K562 (cell line): Measurements from ENCODE around the gene KRABD2.

Experiments used
- ATF1 ChIP-seq, 2 experiments: fragments of 450-650 bp in 1 of 2; IDR thresholded peaks; 2 replicates each; pipeline ENCODE4 v1.6.1; 2016; ENCODE audit warnings: missing compliant biosample characterization in 1 of 2, missing genetic modification characterization in 1 of 2
- BRCA1 ChIP-seq, 2 experiments: fragments of 450-650 bp in 1 of 2; sonication (generic) in 1 of 2; formaldehyde crosslinking in 1 of 2; IDR thresholded peaks; 2 replicates each; pipeline versions ENCODE4 v1.5.0 to v1.6.1; 2017 to 2020; ENCODE audit warnings: mild to moderate bottlenecking in 1 of 2, missing genetic modification reagents in 1 of 2
- BRD4 ChIP-seq: fragments of 200-600 bp; sonication (generic); IDR thresholded peaks from 2 replicates; pipeline ENCODE4 v1.6.1; 2017; ENCODE audit warnings: inconsistent platforms
- ETV6 ChIP-seq, 3 experiments: fragments of 150-350 bp in 1 of 3; sonication (generic) in 1 of 3; formaldehyde crosslinking in 1 of 3; IDR thresholded peaks; 2 replicates each; pipeline versions ENCODE4 v1.6.1 to v1.8.0; 2014 to 2022; ENCODE audit warnings: borderline replicate concordance in 2 of 3, low read depth in 2 of 3, antibody characterized with exemption in 1 of 3, low read length in 1 of 3, mild to moderate bottlenecking in 1 of 3, missing genetic modification reagents in 1 of 3
- GABPA ChIP-seq: fragments of 200-800 bp; sonication (Bioruptor generic); conservative IDR thresholded peaks from 2 replicates; pipeline ENCODE4 v1.6.1; 2016; ENCODE audit warnings: low read depth, missing genetic modification characterization, missing compliant biosample characterization
- GATA2 ChIP-seq: sonication (generic); formaldehyde crosslinking; IDR thresholded peaks from 2 replicates; pipeline ENCODE4 v1.4.0; 2020; ENCODE audit warnings: mild to moderate bottlenecking, missing genetic modification reagents
- KAT7 ChIP-seq: sonication (generic); formaldehyde crosslinking; IDR thresholded peaks from 2 replicates; pipeline ENCODE4 v1.8.0; 2022; ENCODE audit warnings: missing genetic modification reagents, mild to moderate bottlenecking, borderline replicate concordance
- KAT8 ChIP-seq: fragments of 450-650 bp; IDR thresholded peaks from 2 replicates; pipeline ENCODE4 v1.6.1; 2016; ENCODE audit warnings: low read depth, mild to moderate bottlenecking
- KLF1 ChIP-seq: fragments of 450-650 bp; IDR thresholded peaks from 2 replicates; pipeline ENCODE4 v1.6.1; 2016; ENCODE audit warnings: missing genetic modification characterization, missing compliant biosample characterization
- MXI1 ChIP-seq: IDR thresholded peaks from 2 replicates; pipeline ENCODE4 v1.6.1; 2011; ENCODE audit warnings: low read depth, mild to moderate bottlenecking, improper control_type of control experiment, low read length
- NCOR1 ChIP-seq: fragments of 450-650 bp; IDR thresholded peaks from 2 replicates; pipeline ENCODE4 v1.6.1; 2016; ENCODE audit warnings: mild to moderate bottlenecking, moderate library complexity
- NFE2 ChIP-seq: IDR thresholded peaks from 2 replicates; pipeline ENCODE4 v1.6.1; 2014; ENCODE audit warnings: antibody characterized with exemption, low read depth
- PHF21A ChIP-seq: fragments of 450-650 bp; IDR thresholded peaks from 2 replicates; pipeline ENCODE4 v1.6.1; 2017; ENCODE audit warnings: low read depth, borderline replicate concordance
- PTBP1 ChIP-seq: fragments of 200-400 bp; formaldehyde crosslinking; IDR thresholded peaks from 2 replicates; pipeline ENCODE4 v1.6.1; 2017; ENCODE audit warnings: low read depth, low read length
- SRSF7 ChIP-seq: fragments of 200-400 bp; formaldehyde crosslinking; optimal IDR thresholded peaks from 2 replicates; pipeline ENCODE3; 2017; ENCODE audit warnings: mild to moderate bottlenecking, low read depth, low read length
- ZFP36 ChIP-seq: fragments of 150-350 bp; IDR thresholded peaks from 2 replicates; pipeline ENCODE4 v1.6.1; 2018; ENCODE audit warnings: low read length, low read depth; ENCODE audit not compliant: partially characterized antibody
- ZNF133 ChIP-seq: fragments of 250-450 bp; sonication (Bioruptor Pico); IDR thresholded peaks from 2 replicates; pipeline ENCODE4 v1.4.0; 2020; ENCODE audit warnings: mild to moderate bottlenecking
- ZNF134 ChIP-seq: fragments of 250-450 bp; sonication (Bioruptor Pico); conservative IDR thresholded peaks from 2 replicates; pipeline ENCODE4 v1.4.0; 2020
- TF ChIP-seq, protein P1 (sequence below): fragments of 250-450 bp; sonication (Bioruptor Pico); IDR thresholded peaks from 2 replicates; pipeline ENCODE4 v1.5.0; 2021; ENCODE audit warnings: mild to moderate bottlenecking, borderline replicate concordance
- TF ChIP-seq, protein P2 (sequence below): fragments of 450-650 bp; IDR thresholded peaks from 2 replicates; pipeline ENCODE4 v1.6.1; 2014; ENCODE audit warnings: low read depth, mild to moderate bottlenecking, moderate library complexity, borderline replicate concordance
- TF ChIP-seq, protein P3 (sequence below): fragments of 200-400 bp; formaldehyde crosslinking; IDR thresholded peaks from 2 replicates; pipeline ENCODE4 v1.6.1; 2017; ENCODE audit warnings: mild to moderate bottlenecking, low read depth, low read length, moderate library complexity

KRABD2 gene

DNA sequence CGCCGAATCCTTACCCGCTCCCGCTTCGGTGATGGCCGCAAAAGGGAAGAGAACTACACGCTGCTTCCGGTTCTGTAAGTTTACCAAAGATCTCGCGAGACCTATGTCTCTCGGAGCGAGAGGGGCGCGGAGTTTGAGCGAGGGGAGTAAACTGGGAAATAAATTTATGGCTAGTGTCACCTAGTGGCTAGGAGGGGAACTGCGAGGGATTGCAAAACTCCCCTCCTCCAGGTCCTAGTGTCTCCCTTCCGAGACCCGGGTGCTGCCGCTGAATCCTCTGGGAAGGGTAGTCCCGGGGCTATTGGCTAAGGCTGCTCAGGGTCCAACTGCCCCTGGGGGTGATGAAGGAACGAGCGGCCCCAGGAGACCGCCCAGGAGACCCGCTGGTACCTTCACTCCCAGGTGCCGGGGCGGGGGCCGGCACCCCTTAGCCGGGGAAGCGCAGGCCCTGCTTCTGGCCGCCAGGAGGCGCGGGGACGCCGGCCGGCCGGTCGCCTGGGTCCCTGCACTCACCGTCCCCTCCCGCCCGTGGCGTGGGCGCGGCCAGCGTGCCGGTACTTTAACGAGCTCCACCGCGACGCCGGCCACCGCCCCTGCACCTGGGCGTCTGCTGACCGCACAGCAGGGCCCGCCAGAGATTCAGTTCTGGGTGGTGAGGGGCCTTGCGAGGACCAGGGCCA is 6.8 kb upstream of the KRABD2 start, which contains the start of gene RPL26 (continued):
- TF ChIP-seq, protein P1, sequence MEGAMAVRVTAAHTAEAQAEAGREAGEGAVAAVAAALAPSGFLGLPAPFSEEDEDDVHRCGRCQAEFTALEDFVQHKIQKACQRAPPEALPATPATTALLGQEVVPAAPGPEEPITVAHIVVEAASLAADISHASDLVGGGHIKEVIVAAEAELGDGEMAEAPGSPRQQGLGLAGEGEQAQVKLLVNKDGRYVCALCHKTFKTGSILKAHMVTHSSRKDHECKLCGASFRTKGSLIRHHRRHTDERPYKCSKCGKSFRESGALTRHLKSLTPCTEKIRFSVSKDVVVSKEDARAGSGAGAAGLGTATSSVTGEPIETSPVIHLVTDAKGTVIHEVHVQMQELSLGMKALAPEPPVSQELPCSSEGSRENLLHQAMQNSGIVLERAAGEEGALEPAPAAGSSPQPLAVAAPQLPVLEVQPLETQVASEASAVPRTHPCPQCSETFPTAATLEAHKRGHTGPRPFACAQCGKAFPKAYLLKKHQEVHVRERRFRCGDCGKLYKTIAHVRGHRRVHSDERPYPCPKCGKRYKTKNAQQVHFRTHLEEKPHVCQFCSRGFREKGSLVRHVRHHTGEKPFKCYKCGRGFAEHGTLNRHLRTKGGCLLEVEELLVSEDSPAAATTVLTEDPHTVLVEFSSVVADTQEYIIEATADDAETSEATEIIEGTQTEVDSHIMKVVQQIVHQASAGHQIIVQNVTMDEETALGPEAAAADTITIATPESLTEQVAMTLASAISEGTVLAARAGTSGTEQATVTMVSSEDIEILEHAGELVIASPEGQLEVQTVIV (CRISPR knock-in tag) = no peak
- TF ChIP-seq NFE2 = no peak
- no peak for TF ChIP-seq ETV6 (IDR thresholded peaks at IDR 0.05; ENCODE audit: borderline replicate concordance in 1 of 2, low read depth in 2 of 2, low read length in 1 of 2)
- TF ChIP-seq ETV6 (CRISPR knock-in tag; IDR thresholded peaks at IDR 0.05; ENCODE audit: borderline replicate concordance) = no peak
- TF ChIP-seq BRD4 = 0 out of 2 replicates have a peak, but pooled peaks have one; percentile 17
- TF ChIP-seq GATA2 (CRISPR knock-in tag) = no peak
- TF ChIP-seq PHF21A = no peak
- TF ChIP-seq GABPA = peak; percentile 85
- no peak for TF ChIP-seq ZNF133 (CRISPR knock-in tag)
- TF ChIP-seq KAT8 = no peak
- peak; percentile 71; the same call in 1 of the 2 replicates for TF ChIP-seq MXI1
- TF ChIP-seq ATF1 (CRISPR knock-in tag; IDR thresholded peaks at IDR 0.05) = no peak
- peak; percentile 68 for TF ChIP-seq ATF1 (tag; IDR thresholded peaks at IDR 0.05)
- no peak for TF ChIP-seq ZNF134 (CRISPR knock-in tag)
- TF ChIP-seq NCOR1 = no peak
- no peak for TF ChIP-seq BRCA1 (IDR thresholded peaks at IDR 0.05)
- no peak for TF ChIP-seq BRCA1 (CRISPR knock-in tag; IDR thresholded peaks at IDR 0.05)
- no peak for TF ChIP-seq PTBP1
- no peak for TF ChIP-seq ZFP36
- TF ChIP-seq, protein P2, sequence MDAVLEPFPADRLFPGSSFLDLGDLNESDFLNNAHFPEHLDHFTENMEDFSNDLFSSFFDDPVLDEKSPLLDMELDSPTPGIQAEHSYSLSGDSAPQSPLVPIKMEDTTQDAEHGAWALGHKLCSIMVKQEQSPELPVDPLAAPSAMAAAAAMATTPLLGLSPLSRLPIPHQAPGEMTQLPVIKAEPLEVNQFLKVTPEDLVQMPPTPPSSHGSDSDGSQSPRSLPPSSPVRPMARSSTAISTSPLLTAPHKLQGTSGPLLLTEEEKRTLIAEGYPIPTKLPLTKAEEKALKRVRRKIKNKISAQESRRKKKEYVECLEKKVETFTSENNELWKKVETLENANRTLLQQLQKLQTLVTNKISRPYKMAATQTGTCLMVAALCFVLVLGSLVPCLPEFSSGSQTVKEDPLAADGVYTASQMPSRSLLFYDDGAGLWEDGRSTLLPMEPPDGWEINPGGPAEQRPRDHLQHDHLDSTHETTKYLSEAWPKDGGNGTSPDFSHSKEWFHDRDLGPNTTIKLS = peak; percentile 78; the same call in 1 of the 2 replicates
- TF ChIP-seq KLF1 = 0 out of 2 replicates have a peak, but pooled peaks have one; percentile 48
- TF ChIP-seq KAT7 (CRISPR knock-in tag) = no peak
- no peak for TF ChIP-seq SRSF7
- TF ChIP-seq, protein P3, sequence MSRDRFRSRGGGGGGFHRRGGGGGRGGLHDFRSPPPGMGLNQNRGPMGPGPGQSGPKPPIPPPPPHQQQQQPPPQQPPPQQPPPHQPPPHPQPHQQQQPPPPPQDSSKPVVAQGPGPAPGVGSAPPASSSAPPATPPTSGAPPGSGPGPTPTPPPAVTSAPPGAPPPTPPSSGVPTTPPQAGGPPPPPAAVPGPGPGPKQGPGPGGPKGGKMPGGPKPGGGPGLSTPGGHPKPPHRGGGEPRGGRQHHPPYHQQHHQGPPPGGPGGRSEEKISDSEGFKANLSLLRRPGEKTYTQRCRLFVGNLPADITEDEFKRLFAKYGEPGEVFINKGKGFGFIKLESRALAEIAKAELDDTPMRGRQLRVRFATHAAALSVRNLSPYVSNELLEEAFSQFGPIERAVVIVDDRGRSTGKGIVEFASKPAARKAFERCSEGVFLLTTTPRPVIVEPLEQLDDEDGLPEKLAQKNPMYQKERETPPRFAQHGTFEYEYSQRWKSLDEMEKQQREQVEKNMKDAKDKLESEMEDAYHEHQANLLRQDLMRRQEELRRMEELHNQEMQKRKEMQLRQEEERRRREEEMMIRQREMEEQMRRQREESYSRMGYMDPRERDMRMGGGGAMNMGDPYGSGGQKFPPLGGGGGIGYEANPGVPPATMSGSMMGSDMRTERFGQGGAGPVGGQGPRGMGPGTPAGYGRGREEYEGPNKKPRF = no peak
